ENCODE results near the gene BRD1.

BRD1 gene

DNA sequence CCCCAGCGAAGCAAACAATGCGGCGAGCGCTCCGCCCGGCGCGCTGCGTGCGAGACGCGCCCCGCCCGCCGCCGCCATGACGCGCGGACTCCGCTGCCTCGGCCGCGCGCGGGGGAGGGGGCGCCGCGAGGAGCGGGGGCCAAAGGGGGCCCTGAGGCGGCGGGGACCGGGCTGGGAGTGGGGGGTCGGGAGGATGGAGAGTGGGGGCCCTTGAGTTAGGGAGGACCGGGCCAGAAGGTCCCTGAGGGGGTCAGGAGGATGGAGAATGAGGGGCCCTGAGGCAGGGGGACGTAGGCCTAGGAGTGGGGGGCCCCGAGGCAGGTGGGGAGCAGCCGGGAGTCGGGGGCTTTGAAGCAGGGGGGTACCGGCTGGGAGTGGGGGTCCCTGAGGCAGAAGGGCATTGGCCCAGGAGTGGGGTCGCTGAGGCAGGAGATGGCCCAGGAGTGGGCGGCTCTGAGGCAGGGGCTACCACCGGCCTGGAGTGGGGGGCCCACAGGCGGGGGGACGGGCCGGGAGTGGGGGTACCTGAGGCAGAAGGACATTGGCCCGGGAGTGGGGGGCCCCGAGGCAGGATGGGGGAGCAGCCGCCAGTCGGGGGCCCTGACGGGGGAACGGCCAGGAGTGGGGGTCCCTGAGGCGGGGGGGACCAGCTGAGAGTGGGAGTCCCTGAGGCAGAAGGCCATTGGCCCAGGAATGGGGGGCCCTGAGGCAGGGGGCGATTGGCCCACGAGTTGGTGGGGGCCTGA lies at the start of gene BRD1:
BRD1 (minus strand) TSS at position 21 of the 746 bp plus-strand sequence. CDS start 3,556 bp downstream, outside the sequence.
- DNase-seq (ENCODE audit: low spot score): peak; percentile 47

DNA sequence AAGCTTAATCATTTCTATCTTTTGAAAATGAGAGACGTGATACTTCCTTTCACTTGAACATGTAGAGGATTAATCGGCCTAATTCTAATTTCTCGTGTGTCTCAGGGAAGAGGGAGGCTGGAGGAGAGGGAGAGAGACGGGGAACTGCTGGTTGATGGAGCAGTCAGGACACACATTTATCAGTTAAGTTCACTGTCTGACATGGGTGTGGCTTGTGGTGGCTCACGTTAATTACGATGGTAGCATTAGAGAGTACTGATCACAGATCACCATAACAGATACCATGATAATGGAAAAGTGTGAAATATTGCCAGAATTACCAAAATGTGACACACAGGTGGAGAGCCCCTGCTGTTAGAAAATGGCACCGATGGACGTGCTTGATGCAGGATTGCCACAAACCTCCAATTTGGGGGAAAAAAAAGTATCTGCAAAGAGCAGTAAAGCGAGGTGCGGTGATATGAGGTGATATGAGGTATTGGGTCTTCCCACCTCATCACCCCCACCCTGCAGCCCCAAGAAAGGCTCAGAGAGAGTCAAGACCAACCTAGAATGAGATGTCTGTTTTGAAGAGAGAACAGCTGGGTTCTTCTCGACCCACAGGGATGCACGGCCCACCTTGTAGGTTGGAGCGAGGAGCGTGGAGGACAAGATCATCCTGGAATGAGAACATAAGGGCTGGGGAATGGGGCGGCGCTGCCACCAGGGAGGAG lies 45.7 kb upstream of the BRD1 start:
- DNase-seq (ENCODE audit: low spot score): no peak

DNA sequence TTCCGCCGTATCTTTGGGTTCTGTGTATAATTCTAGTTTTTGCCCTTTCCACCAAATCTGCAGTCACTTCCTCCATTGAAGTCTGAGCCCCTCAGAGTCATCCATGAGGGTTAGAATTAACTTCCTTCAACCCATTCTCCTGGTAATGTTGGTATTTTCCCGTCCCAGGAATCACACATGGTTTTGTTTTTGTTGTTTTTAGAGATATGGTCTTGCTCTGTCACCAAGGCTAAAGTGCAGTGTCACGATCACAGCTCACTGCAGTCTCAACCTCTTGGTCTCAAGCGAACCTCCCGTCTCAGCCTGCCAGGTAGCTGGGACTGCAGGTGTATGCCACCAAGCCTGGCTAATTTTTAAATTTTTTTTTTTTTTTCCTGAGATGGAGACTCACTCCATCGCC lies 44.7 kb upstream of the BRD1 start:
- no peak for DNase-seq (ENCODE audit: low spot score)

DNA sequence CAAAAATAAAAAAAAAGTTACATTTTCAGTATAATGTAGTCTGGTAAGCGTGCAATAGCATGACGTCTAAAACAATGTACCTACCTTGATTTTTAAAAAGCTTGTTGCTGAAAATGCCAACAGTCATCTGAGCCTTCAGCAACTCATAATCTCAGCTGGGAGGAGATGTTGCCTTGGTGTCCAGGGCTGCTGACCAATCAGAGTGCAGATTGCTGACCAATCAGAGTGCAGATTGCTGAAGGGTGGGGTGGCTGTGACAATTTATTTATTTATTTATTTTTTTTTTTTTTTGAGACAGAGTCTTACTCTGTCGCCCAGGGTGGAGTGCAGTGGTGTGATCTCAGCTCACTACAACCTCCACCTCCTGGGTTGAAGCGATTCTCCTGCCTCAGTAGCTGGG lies 43.8 kb upstream of the BRD1 start:
- no peak for DNase-seq (ENCODE audit: low spot score)

DNA sequence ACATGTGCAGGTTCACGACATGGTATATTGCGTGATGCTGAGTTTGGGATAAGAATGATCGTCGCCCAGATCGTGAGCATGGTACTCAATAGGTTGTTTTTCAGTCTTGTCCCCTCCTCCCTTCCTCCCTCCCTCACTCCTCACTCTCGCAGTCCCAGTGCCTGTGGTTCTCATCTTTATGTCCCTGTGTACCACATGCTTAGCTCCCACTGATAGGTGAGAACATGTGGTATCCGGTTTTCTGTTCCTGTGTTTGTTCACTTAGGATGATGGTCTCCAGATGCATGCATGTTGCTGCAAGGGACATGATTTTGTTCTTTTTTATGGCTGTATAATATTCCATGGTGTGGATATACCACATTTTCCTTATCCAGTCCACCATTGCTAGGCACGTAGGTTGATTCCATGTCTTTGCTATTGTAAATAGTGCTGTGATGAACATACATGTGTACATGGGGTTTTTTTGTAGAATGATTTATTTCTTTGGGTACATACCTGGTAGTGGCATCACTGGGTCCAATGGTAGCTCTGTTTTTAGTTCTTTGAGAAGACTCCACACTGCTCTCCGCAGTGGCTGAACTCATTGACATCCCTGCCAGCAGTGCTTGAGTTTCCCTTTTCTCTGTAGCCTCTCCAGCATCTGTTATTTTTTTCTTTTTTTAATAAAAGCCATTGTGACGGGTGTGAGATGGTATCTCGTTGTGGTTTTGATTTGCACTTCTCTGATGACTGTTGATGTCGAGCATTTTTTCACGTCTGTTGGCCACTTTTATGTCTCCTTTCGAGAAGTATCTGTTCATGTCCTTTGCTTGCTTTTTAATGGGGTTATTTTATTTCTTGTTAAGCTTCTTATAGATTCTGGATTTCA lies 42.4 kb upstream of the BRD1 start:
- DNase-seq (ENCODE audit: low spot score): no peak

DNA sequence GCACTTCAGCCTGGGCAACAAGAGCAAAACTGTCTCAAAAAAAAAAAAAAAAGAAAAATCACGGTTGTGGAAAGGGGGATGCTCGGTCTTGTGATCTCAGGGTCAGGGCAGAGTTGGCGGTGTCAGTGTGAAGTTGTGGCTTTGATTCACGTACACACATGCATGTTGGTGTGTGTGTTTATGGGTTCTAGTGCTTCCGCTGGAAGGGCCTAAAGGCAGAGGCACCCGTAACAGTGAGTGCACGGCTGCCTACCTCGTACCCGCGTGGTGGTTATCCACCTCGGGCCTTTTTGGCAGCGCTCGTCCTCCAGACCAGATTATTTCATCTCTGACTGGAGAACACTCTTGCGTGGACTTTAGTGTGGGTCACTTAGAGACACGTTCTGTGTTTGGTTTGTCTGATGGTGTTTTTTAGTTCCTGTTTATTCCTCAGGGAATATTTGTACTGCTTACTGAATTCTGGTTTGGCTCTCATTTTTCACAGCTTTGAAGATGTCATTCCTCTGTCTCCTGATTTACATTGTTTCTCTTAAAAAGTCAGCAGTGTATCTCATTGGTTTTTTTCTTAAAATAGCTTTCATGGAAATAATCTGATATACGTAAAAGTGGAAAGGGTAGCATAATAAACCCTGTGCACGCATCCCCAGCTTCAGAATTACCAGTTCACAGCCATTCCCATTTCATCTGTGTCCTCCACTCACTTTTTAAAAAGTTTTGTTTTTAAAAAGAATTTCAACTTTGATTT lies 41.6 kb upstream of the BRD1 start:
- DNase-seq (ENCODE audit: low spot score): no peak

DNA sequence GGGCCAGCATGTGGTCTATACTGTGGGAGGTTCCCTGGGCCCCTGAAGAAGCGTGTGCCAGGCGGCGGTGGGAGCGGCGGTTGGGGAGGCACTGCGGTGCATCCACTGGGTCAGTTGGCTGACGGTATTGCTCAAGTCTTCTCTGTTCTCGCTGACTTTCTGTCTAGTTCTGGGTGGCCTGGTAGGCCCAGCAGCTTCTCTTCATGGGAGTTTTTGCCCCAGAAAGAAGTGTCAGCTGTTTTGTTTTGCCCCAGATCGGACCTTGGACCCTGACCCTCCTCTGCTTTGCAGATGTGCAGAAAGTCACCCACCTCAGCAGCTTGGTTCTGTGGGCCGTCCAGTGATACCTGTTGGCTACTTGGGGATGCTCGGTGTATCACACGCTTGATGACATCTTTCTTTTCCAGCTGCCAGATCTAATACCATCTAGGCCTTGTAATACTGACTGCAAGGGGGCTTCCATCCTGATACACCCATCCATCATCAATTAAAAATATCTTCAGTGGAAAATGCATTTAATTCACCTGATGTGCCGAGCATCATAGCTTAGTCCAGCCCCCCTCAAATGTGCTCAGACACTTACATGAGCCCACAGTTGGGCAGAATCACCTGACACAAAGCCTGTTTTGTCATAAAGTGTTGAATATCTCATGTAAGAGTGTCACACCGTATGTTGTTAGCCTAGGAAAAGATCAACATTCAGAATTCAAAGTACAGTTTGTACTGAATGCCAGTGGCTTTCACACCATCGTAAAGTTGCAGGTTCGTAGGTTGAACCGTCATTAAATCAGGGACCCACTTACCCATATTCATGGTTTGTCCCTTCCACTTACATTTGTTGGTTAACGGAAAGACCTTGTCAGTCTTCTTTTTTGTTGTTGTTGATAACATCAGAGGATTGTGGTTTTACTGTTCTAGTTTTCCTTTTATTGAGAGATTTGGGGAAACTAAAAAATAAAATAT lies 39.9 kb upstream of the BRD1 start:
- DNase-seq (ENCODE audit: low spot score): no peak

DNA sequence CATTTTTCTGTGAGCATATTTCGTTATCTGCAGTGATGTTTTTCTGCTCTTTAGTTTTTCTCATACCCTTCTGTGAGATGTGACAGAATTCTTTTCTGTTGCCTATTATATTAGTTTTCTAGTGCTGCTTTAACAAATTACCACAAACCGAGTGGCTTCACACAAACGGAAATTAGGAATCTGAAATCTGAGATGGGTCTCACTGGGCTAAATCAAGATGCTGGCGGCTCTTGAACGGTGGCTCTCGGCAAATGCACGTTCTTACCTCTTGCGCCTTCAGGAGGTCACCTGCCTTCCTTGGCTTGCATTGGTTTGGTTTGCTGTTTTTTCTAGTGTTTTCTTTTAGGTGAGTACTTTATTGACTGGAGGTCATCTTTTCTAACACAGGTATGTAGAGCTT lies 39.0 kb upstream of the BRD1 start:
- DNase-seq (ENCODE audit: low spot score): no peak

DNA sequence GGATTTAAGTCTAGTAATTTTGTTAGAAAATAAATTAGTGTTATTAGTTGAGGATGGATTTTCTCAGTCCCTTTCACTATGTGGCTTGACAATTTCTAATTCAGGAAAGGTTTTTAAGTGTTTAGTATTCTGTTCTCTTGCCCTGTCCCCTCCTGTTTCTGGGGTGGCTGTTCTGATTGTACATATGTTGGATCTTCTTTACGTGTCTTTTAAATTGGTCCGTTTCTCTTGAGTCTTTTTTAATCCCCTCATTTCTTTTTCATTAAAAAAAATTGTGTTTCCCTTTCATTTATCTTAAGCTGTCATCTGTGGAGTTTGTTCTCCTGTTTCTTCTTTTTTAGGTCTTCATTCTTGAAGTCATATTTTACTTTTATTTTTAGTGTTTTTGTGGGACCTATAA lies 38.5 kb upstream of the BRD1 start:
- no peak for DNase-seq (ENCODE audit: low spot score)

DNA sequence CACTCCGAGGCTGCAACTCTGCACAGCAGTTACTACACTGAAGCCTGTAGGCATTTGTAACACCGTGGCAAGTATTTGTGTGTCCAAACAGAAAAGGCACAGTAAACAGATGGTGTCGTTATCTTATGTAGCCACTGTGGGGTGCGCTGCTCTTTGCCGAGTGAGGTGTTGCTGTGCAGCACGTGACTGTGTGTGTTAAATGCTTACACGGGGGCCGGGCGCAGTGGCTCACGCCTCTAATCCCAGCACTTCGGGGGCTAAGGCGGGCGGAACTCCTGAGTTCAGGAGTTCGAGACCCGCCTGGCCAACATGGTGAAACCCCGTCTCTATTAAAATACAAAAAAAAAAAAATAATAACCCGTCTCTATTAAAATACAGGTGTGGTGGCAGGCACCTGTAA lies 37.5 kb upstream of the BRD1 start:
- no peak for DNase-seq (ENCODE audit: low spot score)

DNA sequence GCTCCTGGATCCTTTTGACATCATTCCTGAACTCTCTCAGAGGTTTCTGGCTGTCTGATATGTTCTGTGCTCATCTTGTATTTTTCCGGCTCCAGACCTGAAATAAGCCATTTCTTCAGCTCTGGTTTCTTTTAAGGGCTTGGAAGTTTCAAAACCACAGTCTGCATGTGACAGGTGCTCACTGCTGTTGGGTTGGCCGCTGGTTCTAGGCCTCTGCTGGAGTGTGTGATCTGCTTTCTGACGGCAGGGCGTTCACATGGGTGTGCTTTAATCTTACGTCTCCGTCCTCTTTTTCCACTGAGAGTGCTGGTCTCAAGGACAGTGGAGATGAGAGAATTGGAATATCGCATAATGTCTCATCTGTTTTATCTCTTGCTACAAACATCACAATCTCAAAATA lies 36.3 kb upstream of the BRD1 start:
- no peak for DNase-seq (ENCODE audit: low spot score)

DNA sequence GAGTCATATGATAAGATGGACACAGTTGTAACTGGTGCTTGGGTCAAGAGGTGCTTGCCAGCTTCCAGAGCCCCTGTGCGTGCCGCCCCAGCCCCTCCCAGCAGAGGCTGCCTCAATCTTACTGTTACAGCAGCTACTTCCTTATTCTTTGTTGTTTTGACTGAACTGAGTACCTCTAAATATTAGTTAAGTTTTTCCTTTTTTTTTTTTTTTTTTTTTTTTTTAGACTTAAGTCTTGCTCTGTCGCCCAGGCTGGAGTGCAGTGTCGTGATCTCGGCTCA lies 34.8 kb upstream of the BRD1 start:
- no peak for DNase-seq (ENCODE audit: low spot score)

DNA sequence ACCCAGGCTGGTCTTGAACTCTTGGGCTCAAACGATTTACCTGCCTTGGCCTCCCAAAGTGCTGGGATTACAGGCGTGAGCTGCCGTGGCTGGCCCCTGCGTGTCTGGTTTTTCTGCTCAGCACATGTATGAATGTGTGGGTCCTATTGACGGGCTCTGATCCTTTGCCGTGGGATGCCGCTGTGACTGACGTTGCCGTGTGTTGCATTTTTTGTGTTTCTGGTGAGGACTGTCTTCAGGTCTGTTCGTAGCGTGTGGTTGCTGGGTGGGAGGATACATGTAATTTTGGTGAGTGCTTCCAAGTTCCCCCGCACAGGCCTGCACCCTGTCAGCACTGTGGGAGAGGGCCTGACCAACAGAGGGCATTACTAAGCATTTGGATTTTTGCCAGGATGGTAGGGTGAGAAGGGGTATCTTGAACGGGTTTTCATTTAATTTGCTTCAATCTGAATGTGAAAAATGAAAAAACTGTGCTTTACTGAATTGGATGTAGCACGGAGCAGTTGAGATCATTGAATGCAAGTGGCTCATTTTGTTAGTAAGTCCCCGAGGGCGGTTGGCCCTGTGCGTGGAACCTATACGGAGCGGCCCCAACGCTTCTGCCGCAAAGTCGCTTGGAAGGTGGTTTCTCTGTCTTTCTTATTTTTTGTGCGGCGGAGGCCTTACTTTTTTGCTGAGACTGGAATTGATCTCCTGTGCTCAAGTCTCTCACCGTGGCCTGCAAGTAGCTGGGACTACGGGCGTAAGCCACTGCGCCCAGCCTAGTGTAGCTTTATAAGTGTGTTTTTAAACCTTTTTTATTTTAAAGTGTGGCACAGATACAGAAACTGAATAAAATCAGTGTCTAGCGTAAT lies 34.2 kb upstream of the BRD1 start:
- DNase-seq (ENCODE audit: low spot score): no peak

DNA sequence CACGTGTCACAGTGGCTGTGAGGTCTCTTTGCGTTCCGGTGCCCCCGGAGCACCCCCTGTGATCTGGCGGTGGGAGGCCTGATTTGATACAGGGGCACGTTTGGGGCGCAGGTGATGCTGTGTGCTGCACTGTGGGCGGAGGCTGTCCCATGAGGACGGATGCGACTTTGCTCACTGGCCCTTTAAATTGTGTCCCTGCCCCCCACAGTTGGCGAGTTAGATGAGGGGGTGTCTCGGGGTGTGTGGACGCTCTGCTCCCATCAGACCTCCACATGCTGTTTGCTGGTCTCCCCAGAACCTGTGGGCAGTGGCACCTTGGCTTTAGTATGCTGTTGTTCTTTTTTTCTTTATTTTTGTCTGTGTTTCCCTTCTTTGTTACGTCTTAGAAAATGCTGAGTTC lies 31.2 kb upstream of the BRD1 start:
- DNase-seq (ENCODE audit: low spot score): no peak

DNA sequence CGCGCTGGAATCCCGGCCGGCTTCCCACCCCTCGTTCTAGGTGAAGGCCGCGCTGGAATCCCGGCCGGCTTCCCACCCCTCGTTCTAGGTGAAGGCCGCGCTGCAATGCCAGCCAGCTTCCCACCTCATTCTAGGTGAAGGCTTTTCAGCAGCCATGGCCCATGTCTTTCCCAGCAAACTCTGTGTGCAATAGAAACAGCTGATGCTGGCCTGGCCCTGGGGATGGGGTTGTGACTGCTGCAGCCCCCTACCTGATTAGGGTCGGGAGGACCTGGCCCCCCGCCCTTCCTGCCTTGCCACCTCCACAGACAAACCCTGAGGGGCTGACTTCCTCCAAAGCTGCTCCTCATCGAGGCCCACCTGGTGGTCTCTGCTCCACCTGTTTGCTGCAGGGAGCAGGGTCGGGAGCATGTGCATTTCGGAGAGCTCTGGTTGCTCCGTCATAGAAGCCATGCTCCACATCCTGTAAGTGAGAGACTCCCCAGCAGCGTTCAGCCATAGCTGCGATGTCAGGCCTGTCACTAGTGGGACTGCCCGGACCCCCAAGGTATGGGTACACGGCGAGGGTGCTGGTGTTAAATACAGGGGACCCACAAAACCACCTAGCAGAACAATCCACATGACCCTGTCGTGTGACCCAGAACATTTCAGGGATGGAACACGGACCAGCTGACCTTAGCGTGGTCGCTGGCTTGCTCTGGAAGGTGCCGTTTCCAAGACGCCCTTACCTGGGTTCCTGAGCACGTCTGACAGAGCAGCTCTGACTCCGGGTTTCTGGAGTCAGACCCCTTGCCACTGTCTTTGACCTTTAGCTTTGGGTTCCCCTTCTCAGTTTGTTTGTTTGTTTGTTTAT lies 29.3 kb upstream of the BRD1 start:
- DNase-seq (ENCODE audit: low spot score): no peak

DNA sequence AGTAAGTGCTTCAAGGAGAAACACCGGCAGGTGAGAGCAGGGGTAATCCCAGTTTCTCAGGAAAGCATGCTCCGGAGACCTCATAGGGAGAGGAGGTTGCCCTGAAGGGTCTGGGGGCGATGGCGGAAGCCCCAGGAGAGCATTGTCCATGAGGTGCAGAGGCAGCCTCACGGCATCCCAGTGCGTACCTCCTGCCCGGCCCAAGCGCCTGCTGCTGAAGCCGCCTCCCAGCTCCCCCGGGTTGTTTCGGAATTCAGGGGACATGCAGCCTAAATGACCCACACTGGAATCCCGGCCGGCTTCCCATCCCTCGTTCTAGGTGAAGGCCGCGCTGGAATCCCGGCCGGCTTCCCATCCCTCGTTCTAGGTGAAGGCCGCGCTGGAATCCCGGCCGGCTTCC lies 28.7 kb upstream of the BRD1 start:
- no peak for DNase-seq (ENCODE audit: low spot score)

DNA sequence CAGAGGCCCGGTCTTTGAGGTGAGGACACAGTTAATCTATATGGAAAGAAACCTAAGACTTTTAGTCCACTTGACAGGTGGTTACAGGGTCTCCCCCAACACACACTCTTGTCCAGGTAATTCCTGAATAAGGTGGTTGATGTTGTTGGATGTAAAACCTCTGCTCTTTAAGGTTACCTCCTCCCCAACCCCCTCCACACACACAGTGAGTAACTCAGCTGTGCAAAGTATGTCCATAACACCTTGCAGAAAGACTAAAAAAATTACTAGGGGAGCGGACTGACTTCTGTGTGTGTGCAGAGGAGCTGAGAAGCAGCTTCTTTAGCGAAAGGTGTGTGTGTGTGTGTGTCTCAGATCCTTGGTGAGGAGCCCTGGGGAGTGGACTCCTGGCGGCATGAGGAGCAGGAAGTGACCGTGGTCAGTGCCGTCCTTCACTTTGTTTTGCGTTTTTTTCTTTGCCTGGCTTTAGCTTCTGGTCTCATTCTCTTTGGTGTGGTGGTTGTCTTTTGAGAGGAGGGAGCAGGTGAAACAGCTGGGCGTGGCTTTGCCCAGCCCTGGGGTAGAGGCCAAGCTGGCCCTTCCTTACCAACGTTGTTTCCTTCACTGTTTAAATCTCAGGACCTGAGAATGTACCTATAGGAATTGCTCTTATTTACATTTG lies 27.7 kb upstream of the BRD1 start:
- no peak for DNase-seq (ENCODE audit: low spot score)

DNA sequence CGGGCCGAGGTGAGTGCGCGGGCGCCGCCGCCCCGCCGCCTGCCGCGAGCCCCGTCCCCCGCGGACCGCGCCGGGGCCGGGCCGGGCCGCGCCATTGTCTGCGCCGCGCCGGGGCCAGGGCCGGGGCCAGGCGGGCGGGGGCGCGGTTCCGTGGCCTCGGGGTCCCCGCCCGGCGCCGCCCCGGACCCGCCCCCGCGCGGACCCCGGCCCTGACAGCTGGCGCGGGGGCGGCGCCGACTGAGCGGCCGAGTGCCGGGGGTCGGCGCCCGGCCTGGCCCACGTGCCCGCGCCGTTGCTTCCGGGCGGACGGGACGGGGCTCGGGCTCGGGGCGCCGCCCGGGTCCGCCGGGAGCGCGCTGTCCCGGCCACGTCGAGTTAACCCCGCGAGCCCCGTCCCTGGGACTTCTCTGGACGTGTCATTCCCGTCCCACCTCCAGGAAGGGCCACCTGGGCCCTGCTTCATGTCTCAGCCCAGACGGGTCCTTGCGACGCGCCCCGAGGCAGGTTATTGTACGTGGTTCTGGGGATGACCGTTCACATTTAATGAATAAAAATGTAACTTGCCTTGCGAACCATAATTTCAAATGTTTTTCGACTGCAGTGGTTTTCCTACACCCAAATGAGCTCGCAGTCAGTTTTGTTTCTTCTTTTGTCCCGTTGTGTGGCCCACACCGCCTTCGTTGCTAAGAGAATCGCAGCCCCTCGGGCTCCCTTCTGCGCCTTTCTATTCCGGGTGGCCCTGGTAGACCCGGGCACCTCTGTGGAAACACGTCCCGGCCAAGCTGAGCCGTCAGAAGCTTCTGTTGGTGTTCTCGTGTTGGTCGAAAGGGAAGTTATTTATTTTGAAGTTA lies 26.5 kb upstream of the BRD1 start:
- DNase-seq (ENCODE audit: low spot score): peak; percentile 19

Measured in LoVo (cell line).